HCT116 (cell line): ENCODE results near the gene PRRX1. TPM values are rescaled to one million over a fixed set of nuclear protein-coding genes. Genes with fewer than 3 reads are reported as not detected.

ENCODE experiments used
- ATAC-seq: fragments of 200-7000 bp; cut with Tn5 transposase; 2 replicates; pipeline ENCODE4 v1.9.1; 2020; ENCODE audit warnings: mild to moderate bottlenecking, moderate library complexity
- BruUV-seq: library from RNA; stranded (reverse); fragments of 400-500 nt; replicated peaks from 2 replicates; lab custom pipeline; 2021; lab: Mats Ljungman, UMichigan
- CTCF ChIA-PET: fragments of 300-600 bp; sonication (Branson Sonifier 250); formaldehyde crosslinking; loops from one replicate; lab custom pipeline; 2021; ENCODE audit warnings: antibody characterized with exemption; lab: Charles Lee
- POLR2A ChIA-PET: fragments of 300-600, 350-600 bp; sonication (Branson Sonifier 250); formaldehyde crosslinking; loops from one replicate; lab custom pipeline; 2021; ENCODE audit warnings: antibody characterized with exemption; lab: Charles Lee
- RAD21 ChIA-PET, 2 experiments: fragments of 300-600 bp; sonication (Branson Sonifier 250); formaldehyde crosslinking; loops; one replicate each; lab custom pipeline; 2023; ENCODE audit warnings: low total read pairs in 2 of 2; ENCODE audit not compliant: uncharacterized antibody in 2 of 2, unreplicated experiment in 2 of 2, low non-redundant PET in 1 of 2; lab: Charles Lee
- DNase-seq: peaks from one replicate; pipeline ENCODE4 v3.0.0-alpha.2; 2010; ENCODE audit warnings: low read depth, low spot score
- H2AFZ ChIP-seq: fragments of 200-600 bp; shearing (Covaris generic), sonication (generic); 2 replicates; pipeline ENCODE4 v1.6.1; 2017; ENCODE audit warnings: low read depth, mixed run types, mixed read lengths, antibody characterized with exemption, low read length; ENCODE audit not compliant: poor library complexity, severe bottlenecking
- H3K27ac ChIP-seq: 2 replicates; pipeline ENCODE4 v1.5.1; 2012; ENCODE audit warnings: low read depth, low read length
- H3K27me3 ChIP-seq: fragments of 200-600 bp; sonication (generic); 2 replicates; pipeline ENCODE4 v1.6.1; 2016; ENCODE audit warnings: mixed run types, low read length, mixed read lengths; ENCODE audit not compliant: insufficient read depth
- H3K36me3 ChIP-seq, 2 experiments: fragments of 200-500 bp in 1 of 2; fragments of 200-600 bp in 1 of 2; sonication (Bioruptor generic) in 1 of 2; sonication (generic) in 1 of 2; 2 replicates each; pipeline versions ENCODE4 v1.5.1 to v1.6.1; 2014 to 2016; ENCODE audit warnings: low read length in 2 of 2, inconsistent platforms in 1 of 2, mixed read lengths in 1 of 2, mixed run types in 1 of 2; ENCODE audit not compliant: insufficient read depth in 2 of 2, control insufficient read depth in 1 of 2
- H3K4me1 ChIP-seq, 2 experiments: fragments of 200-600 bp in 1 of 2; sonication (generic) in 1 of 2; 2 replicates each; pipeline versions ENCODE4 v1.5.1 to v1.6.1; 2012 to 2017; ENCODE audit warnings: low read length in 2 of 2, inconsistent platforms in 1 of 2, mild to moderate bottlenecking in 1 of 2, mixed read lengths in 1 of 2, mixed run types in 1 of 2, moderate library complexity in 1 of 2; ENCODE audit not compliant: insufficient read depth in 2 of 2, control insufficient read depth in 1 of 2
- H3K4me2 ChIP-seq: fragments of 200-600 bp; sonication (generic); 2 replicates; pipeline ENCODE4 v1.6.1; 2017; ENCODE audit warnings: mixed run types, low read length, mixed read lengths
- H3K4me3 ChIP-seq, 2 experiments: fragments of 200-600 bp in 1 of 2; sonication (generic) in 1 of 2; replicated peaks in 1 of 2; 2 replicates each; pipeline ENCODE4 v1.5.1; 2011 to 2016; ENCODE audit warnings: low read length in 2 of 2, control low read depth in 1 of 2, low read depth in 1 of 2, mild to moderate bottlenecking in 1 of 2, mixed read lengths in 1 of 2, mixed run types in 1 of 2
- H3K79me2 ChIP-seq: fragments of 200-600 bp; sonication (generic); 2 replicates; pipeline ENCODE4 v1.6.1; 2017; ENCODE audit warnings: mild to moderate bottlenecking, mixed run types, low read length, moderate library complexity, mixed read lengths; ENCODE audit not compliant: insufficient read depth
- H3K9ac ChIP-seq: fragments of 200-600 bp; sonication (generic); 2 replicates; pipeline ENCODE4 v1.6.1; 2016; ENCODE audit warnings: low read length, mixed read lengths
- H3K9me2 ChIP-seq: fragments of 200-600 bp; sonication (generic), shearing (Covaris generic); 2 replicates; pipeline ENCODE4 v1.6.1; 2017; ENCODE audit warnings: mixed run types, mild to moderate bottlenecking, moderate library complexity; ENCODE audit not compliant: insufficient read depth
- H3K9me3 ChIP-seq, 2 experiments: fragments of 200-500 bp in 1 of 2; fragments of 200-600 bp in 1 of 2; sonication (Bioruptor generic) in 1 of 2; sonication (generic) in 1 of 2; 2 replicates each; pipeline ENCODE4 v1.6.1; 2014 to 2017; ENCODE audit warnings: low read length in 2 of 2, mixed read lengths in 2 of 2, inconsistent platforms in 1 of 2, low read depth in 1 of 2, mild to moderate bottlenecking in 1 of 2, mixed run types in 1 of 2, moderate library complexity in 1 of 2; ENCODE audit not compliant: control insufficient read depth in 1 of 2, insufficient read depth in 1 of 2
- H4K20me1 ChIP-seq: fragments of 200-600 bp; sonication (generic), shearing (Covaris generic); 2 replicates; pipeline ENCODE4 v1.6.1; 2017; ENCODE audit warnings: mixed run types, mild to moderate bottlenecking, moderate library complexity; ENCODE audit not compliant: insufficient read depth
- ATF3 ChIP-seq: IDR thresholded peaks from 2 replicates; pipeline ENCODE4 v1.6.1; 2012
- CBX3 ChIP-seq: IDR thresholded peaks from 2 replicates; pipeline ENCODE4 v1.6.1; 2012; ENCODE audit warnings: low read depth
- CTCF ChIP-seq, 3 experiments: fragments of 200-600 bp in 1 of 3; sonication (generic) in 1 of 3; IDR thresholded peaks in 2 of 3; conservative IDR thresholded peaks in 1 of 3; 2 replicates each; pipeline ENCODE4 v1.5.1; 2012 to 2017; ENCODE audit warnings: low read depth in 2 of 3, low read length in 2 of 3, antibody characterized with exemption in 1 of 3, borderline replicate concordance in 1 of 3, control low read depth in 1 of 3, mild to moderate bottlenecking in 1 of 3, mixed read lengths in 1 of 3, mixed run types in 1 of 3, moderate library complexity in 1 of 3; ENCODE audit not compliant: insufficient read depth in 1 of 3
- FOSL1 ChIP-seq: IDR thresholded peaks from 2 replicates; pipeline ENCODE4 v1.6.1; 2012; ENCODE audit warnings: low read depth
- RAD21 ChIP-seq: IDR thresholded peaks from 2 replicates; pipeline ENCODE4 v1.6.1; 2012; ENCODE audit warnings: low read depth, mild to moderate bottlenecking
- SP1 ChIP-seq: IDR thresholded peaks from 2 replicates; pipeline ENCODE4 v1.6.1; 2012; ENCODE audit warnings: low read depth
- SRF ChIP-seq: IDR thresholded peaks from 2 replicates; pipeline ENCODE4 v1.6.1; 2012; ENCODE audit warnings: low read depth
- TCF7L2 ChIP-seq: IDR thresholded peaks from 2 replicates; pipeline ENCODE4 v1.7.0; 2011; ENCODE audit warnings: borderline replicate concordance, inconsistent platforms; ENCODE audit not compliant: insufficient read depth, insufficient read length; ENCODE audit errors: extremely low read depth
- YY1 ChIP-seq: IDR thresholded peaks from 2 replicates; pipeline ENCODE4 v1.6.1; 2011; ENCODE audit warnings: low read length, low read depth, moderate library complexity, mild to moderate bottlenecking; ENCODE audit not compliant: insufficient replicate concordance; ENCODE audit errors: extremely low read depth
- intact Hi-C: fragments of 100-400 bp; cut with micrococcal nuclease; formaldehyde crosslinking; loops from 2 replicates; pipeline ENCODE4 v1.10.0; 2022
- total RNA-seq: library from RNA; stranded (reverse); gene quantifications from one replicate; pipeline ENCODE4 v1.2.1, GENCODE V29; 2021; ENCODE audit not compliant: unreplicated experiment

PRRX1 gene
- total RNA-seq, 1 experiment from 2014 or later: 0.37 TPM

- TF ChIP-seq CTCF (IDR thresholded peaks at IDR 0.05 in 2 of 3, conservative IDR thresholded peaks at IDR 0.05 in 1 of 3; ENCODE audit: borderline replicate concordance in 1 of 3, insufficient read depth in 1 of 3, low read depth in 2 of 3, low read length in 2 of 3) (no peak), TCF7L2 (no peak), SP1 (no peak)
- TF ChIP-seq, all 23 proteins: peak for 0
Observed at GRCh38 chr1:170716835-170717429, 53.0 kb downstream of the PRRX1 start (continued).

- DNase-seq: no peak
- Histone ChIP-seq H3K9me2 (no peaks in the 10 kb centered on the region), H3K9me3 (no peaks in the 10 kb centered on the region), H4K20me1 (no peaks in the 10 kb centered on the region), H3K36me3 (no peaks in the 10 kb centered on the region), H3K27ac (no peak overlapping the region), H3K9ac (no peak overlapping the region), H3K4me1 (no peaks in the 10 kb centered on the region), H3K79me2 (no peaks in the 10 kb centered on the region), H3K4me3 (no peak overlapping the region), H2AFZ (no peak overlapping the region), H3K27me3 (no peaks in the 10 kb centered on the region), H3K4me2 (no peak overlapping the region)
- CTCF ChIA-PET: no interaction called here
- no peak for TF ChIP-seq SRF
- TF ChIP-seq ATF3: no peak
- TF ChIP-seq FOSL1: no peak
- TF ChIP-seq RAD21: no peak
- no peak for TF ChIP-seq YY1
- no peak for TF ChIP-seq CBX3
- POLR2A ChIA-PET: no interaction called here
- RAD21 ChIA-PET: no interaction called here
- BruUV-seq: no TSS peak
- intact Hi-C loops: no loop called here
- no peak for ATAC-seq
Observed at GRCh38 chr1:170720661-170721060, 56.7 kb downstream of the PRRX1 start.
